GM19240 (cell line): ENCODE data around the gene NCOA1.

Source experiments
- DNase-seq: peaks from one replicate; pipeline ENCODE4 v3.0.0; 2011; ENCODE audit warnings: low spot score; ENCODE audit not compliant: insufficient read length

Gene NCOA1

GRCh38 chr2:24820175-24820513, 329.1 kb downstream of the NCOA1 start:
- no peak for DNase-seq
